ENCODE data around the gene OMP. TPM values are rescaled to one million over a fixed set of nuclear protein-coding genes. Genes with fewer than 3 reads are reported as not detected.
A peak's percentile ranks its signal among the peaks of the same experiment; 100 is the strongest.

The OMP gene
- total and polyA plus RNA-seq, 9 donors, result 0.55 to 1.8 (median 1.6) TPM; not detected in 4

GRCh38 chr11:77130763-77131513 is 28.3 kb downstream of the OMP start:
- H3K9me3 ChIP-seq, result no peaks in the 10 kb centered on the region
- H3K4me3 ChIP-seq, result no peak overlapping the region
- peaks cover 14% of the 10 kb centered on the region for H3K4me1 ChIP-seq (ENCODE audit: insufficient read depth)
- H3K36me3 ChIP-seq, result no peaks in the 10 kb centered on the region
- peak overlapping the region; percentile 49 for H3K27ac ChIP-seq
- intact Hi-C loops (cut with DNase I), result loop anchor here in 2 of 4 donors (2.0 to 5.0 kb wide), 2 partner anchors 56 to 491 kb away; no protein-coding TSS in a partner anchor
- peak; percentile 79 to 96 (median 90) for DNase-seq
- 18 to 34% (median 25%) methylated on average over 9 of the region's 9 CpGs for WGBS, 3 donors
- H3K27me3 ChIP-seq, result no peaks in the 10 kb centered on the region
- no peak for TF ChIP-seq POLR2A (IDR thresholded peaks at IDR 0.05)
- no peak for TF ChIP-seq CTCF (IDR thresholded peaks at IDR 0.05)
- no peak for TF ChIP-seq EP300 (IDR thresholded peaks at IDR 0.05)

- 48 to 58% (median 58%) methylated on average over 6 of the region's 6 CpGs for WGBS, 3 donors
- DNase-seq, result peak in 1 of 5 donors; percentile 57
- Histone ChIP-seq H3K4me1 (ENCODE audit: insufficient read depth) (peaks cover 14% of the 10 kb centered on the region), H3K9me3 (no peaks in the 10 kb centered on the region), H3K27ac (peak overlapping the region; percentile 49), H3K4me3 (no peak overlapping the region), H3K27me3 (no peaks in the 10 kb centered on the region), H3K36me3 (no peaks in the 10 kb centered on the region)
- intact Hi-C loops (cut with DNase I), result loop anchor here in 2 of 4 donors (2.0 to 5.0 kb wide), 2 partner anchors 55 to 491 kb away; no protein-coding TSS in a partner anchor
- TF ChIP-seq EP300 (IDR thresholded peaks at IDR 0.05), result no peak
- TF ChIP-seq POLR2A (IDR thresholded peaks at IDR 0.05), result no peak
- no peak for TF ChIP-seq CTCF (IDR thresholded peaks at IDR 0.05)
Measured at GRCh38 chr11:77131560-77131959, 28.9 kb downstream of the OMP start.

- Histone ChIP-seq H3K27me3 (no peaks in the 10 kb centered on the region), H3K4me3 (no peak overlapping the region), H3K9me3 (no peaks in the 10 kb centered on the region), H3K36me3 (no peaks in the 10 kb centered on the region), H3K4me1 (ENCODE audit: insufficient read depth) (peaks cover 11% of the 10 kb centered on the region), H3K27ac (no peak overlapping the region)
- 23 to 27% (median 24%) methylated on average over 2 of the region's 2 CpGs for WGBS, 3 donors
- intact Hi-C loops (cut with DNase I), result no loop called here
- TF ChIP-seq POLR2A (IDR thresholded peaks at IDR 0.05), result no peak
- no peak for TF ChIP-seq EP300 (IDR thresholded peaks at IDR 0.05)
- no peak for TF ChIP-seq CTCF (IDR thresholded peaks at IDR 0.05)
- DNase-seq, result no peak
Measured at GRCh38 chr11:77135069-77135468, 32.4 kb downstream of the OMP start.

GRCh38 chr11:77136074-77136473 is 33.4 kb downstream of the OMP start:
- Histone ChIP-seq H3K27me3 (no peaks in the 10 kb centered on the region), H3K27ac (no peak overlapping the region), H3K4me3 (no peak overlapping the region), H3K36me3 (no peaks in the 10 kb centered on the region), H3K9me3 (no peaks in the 10 kb centered on the region), H3K4me1 (ENCODE audit: insufficient read depth) (peaks cover 12% of the 10 kb centered on the region)
- intact Hi-C loops (cut with DNase I), result no loop called here
- no peak for TF ChIP-seq EP300 (IDR thresholded peaks at IDR 0.05)
- TF ChIP-seq POLR2A (IDR thresholded peaks at IDR 0.05), result no peak
- WGBS, 3 donors, result 86 to 87% (median 86%) methylated on average over 8 of the region's 8 CpGs
- no peak for DNase-seq
